ENCODE data around the gene JPH3.
A peak's percentile ranks its signal among the peaks of the same experiment; 100 is the strongest.

Gene JPH3

DNA sequence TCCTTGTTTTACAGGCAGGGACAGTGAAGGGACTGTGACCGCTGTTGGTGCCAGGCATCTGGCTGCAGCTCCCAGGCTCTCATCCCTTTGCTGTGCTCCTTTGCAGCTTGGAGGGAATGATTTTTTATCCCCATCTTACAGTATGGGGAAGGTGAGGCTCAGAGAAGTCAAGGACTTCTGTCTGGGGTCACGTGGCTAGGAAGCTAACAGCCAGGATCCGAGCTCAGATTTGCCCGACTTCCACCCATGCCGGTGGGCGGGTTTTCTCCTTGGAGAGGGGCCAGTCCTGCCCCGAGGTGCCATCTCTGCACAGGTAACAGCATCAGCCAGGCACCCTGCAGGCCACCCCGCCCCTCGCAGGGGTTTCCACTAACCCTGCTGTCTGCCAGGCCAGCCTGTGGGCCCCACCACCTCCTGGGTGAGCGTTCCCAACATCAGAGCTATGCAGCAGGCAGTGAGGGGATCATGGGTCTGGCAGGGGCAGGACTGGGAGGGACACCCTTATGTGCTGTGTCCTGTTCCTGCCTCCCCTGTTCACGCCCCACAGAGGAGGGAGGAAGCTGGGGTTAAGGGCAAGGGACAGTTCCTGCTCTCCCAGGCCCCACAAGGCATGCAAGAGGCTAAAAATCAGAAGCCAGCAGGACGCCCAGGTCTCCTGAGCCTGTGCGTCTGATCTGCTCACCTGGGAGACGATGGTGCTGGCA, 25.4 kb downstream of the JPH3 start:
- DNase-seq = no peak

DNA sequence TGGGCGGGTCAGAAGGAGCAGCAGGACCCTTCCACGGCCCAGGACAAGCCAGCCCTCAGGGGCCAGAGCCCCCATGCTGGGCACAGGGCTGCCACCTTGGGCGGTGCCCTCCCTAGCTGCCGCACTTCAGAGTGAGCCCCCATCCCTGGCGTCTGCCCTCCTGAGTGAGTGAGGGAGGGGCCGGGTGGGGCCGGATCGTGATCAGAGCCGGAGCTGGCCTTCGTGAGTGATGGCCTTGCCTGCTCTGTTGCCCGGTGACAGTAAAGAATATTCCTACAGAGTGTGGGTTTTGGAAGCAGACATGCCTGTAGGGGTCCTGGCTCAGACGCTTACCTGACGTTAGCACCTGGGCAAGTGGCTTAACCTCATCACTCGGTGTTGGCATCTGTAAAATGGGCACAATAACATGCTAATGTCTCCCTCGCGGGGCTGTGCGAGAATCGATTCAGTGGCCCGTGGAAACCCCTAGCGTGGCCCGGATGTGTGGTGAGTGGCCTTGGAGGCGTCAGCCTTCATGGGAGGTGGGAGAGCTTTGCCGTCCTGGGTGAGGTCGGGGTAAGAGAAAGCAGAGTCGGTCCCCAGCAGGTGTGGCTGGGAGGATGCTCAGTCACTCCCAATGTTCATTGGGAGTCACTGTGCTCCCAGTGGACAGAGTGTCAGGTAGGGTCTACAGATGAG, 26.1 kb downstream of the JPH3 start:
- DNase-seq = no peak

DNA sequence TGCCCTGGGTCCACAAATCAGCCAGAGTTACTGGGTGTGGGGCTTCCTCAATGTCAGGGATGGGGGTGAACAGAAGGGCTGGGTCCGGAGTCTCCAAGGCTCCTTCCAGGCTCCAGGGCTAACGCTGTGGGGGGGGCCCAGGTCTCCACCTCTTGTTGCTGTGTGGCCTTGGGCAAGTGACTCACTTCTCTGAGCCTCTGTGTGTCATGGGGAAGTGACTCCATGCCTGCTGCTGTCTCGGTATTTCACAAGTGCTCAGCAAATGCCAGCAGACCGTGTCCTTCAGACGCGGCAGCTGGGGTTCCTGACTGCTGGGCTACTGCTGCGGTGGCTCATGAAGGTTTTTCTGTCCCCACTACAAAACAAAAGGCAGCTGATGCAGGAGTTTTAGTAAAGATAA, 26.6 kb downstream of the JPH3 start:
- DNase-seq = peak; percentile 94

DNA sequence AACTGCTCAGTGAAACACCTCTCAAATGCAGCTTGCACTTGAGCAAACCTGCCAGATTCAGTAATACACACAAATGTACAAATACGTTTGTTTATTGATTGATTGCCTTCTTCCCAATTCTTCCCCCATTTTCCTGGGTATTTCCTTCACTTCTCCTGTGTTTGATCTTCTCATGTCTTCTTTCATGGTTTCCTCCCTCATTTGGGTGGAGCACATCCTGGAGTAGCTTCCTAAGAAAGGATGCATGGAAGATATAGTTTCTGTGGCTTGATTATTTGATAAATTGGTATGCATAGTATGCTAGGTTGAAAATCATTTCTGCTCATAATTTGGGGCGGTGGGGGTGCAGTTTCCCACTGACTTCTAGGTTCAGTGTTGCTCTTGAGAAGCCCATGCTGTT, 28.8 kb downstream of the JPH3 start:
- no peak for DNase-seq

DNA sequence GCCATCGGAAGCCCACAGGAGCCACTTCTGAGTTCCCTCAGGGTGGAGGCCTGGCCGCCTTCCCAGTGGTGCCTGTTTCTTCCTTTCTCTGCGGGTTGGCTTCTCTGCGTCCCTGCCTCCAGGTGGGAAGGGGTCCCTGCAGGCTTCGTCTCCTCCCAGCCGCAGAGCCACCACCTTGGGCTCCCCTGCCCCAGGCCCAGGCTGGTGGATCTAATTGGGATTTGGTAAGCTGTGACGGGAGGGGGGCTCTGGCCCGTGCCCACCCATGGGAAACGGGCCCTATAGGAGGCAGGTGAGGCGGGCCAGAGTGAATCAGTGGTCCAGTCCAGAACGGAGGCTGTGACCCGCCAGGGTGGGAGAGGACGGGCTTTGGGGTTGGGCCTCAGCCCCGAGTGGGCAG, 32.1 kb downstream of the JPH3 start:
- no peak for DNase-seq

DNA sequence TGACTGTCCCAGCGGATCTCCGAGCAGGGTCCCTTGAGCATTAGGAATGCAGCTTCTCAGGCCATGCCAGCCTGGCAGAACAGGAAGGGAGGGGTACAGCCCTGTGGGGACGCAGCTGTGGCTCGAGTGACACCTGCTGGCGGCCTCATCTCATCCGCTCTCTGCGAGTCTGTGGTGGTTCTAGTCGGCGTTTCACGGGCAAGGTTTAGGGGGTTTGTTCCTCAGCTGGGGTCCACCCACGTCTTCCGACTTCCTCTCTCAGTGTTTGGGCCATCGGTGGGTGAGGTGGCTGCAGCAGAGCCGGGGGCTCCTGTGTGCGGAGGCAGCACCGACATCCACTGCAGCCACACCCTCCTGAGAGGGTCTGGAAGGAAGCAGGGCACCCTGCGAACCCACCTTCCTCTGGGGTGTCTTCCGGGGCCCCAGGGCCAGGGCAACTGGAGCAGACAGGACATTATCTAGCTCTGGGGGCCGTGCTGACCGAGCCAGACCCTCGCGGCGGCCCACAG, 33.3 kb downstream of the JPH3 start:
- peak; percentile 61 for DNase-seq

DNA sequence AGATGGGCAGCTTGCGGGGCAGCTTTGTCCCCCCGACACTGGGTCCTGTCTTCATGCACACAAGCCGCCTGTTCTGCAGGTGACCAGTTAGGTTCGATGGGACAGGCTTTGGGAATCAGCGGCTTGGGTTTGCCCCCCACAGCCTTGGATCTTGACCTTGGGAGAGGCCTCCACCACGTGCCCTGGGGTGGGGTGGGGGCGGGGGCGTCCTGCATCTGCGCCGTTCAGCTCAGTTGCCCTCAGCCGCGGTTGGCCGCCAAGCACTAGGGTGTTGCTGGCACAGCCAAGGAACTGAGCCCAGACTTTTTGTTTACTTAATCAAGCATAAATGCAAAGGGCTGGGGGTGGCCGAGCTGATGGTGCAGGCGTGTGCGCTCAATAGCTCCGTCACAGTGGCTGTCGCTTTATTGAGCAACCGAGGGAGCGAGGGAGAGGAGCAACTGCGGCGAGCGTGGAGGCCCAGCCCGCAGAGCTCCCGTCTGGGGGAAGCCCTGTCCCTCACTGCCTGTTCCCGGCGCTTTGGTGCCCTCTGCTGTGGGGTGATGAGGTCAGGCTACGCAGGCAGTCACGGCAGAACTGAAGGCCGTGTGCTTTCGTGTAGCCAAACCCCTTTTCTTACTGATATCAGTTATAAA, 33.9 kb downstream of the JPH3 start:
- DNase-seq = peak; percentile 93

DNA sequence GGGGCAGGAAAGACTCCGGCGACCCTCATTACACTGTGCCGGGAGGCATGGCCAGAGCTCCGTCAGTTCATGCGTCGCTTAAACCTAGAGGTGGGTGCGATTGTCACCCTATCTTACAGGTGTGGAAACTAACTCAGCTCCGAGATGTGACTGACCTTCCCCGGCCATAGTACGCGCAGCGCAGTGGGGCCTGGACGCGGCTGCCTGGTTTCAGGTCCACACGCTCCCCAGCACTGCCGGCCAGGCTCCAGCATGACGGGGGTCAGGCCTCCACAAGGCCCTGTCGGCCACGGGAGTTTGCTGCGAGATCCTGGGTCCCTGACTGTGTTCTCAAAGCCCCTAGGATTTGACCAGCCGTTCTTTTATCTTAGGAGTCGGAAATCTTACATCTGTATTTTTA, 34.4 kb downstream of the JPH3 start:
- DNase-seq = no peak

DNA sequence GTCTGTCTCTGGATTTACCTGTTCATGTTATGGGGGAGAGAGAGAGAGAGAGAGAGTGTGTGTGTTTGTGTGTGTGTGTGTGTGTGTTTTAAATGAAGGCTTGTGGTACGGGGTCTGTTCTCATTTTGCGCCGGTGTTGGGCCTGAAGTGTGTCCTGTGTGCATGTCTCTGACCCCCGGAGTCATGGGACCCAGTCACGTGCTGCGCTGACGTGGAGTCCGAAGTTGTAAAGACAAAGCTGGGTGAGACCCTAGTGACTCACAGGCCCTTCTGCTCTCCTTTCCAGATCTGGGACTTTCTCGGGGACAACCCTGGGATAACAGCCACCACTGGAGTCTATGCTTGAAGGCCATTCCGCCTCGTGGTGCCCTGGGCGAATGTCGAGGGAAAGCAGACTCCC, 35.0 kb downstream of the JPH3 start:
- DNase-seq = no peak

DNA sequence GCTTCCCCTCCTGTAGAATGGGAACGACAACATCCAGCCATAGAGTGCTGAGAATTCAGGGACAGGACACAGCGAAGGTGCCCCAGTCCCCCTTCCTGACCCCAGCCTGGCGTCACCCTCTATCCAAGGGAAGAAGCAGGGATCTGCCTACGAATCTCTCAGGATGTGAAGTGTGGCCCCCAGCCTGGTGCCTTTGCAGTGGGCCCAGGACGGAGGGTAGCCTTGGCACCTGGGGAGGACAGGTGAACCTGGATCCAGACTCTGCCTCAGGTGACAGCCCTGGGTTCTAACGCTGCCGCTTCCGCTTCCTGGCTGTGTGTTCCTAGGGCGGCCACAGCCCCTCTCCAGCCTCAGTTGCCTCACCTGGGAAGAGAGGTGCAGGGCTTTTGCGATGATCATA, 36.4 kb downstream of the JPH3 start:
- no peak for DNase-seq

DNA sequence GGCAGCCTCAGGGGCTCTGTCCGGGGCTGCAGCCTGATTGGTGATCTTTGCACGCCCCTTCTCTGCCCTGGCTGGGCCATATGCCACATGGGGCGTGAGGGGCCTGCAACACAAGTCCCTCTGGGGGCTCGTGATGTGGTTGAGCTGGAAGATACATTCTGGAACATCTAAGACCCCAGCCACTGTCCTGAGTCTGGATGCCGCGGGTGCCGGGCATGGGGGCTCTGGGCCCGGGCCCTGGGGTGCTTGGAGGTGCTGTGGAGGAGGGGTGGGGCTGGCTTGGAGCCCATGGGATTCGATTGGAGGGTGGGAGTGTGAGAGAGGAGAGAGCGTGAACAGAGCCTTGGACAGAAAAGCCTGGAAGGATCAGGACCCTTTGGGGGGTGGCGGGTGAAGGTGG, 39.4 kb downstream of the JPH3 start:
- DNase-seq = no peak

DNA sequence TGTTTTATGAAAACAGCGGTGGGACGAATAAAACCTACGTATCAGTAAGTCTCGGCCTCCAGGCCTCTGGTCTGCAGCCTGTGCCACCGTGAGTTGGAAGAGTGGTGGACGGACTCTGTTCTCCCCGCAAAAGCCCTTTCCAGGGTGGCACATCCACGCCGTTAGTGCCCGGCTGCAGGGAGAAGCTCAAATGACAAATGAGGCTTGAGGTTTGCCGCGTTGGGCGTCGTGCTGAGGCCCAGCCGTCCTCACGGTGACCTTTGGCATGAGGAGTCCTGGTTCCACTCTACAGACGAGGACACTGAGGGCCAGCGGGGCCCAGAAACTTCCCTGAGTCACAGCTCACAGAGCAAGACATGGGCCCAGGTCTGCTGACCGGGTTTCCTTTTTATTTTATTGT, 40.2 kb downstream of the JPH3 start:
- no peak for DNase-seq

DNA sequence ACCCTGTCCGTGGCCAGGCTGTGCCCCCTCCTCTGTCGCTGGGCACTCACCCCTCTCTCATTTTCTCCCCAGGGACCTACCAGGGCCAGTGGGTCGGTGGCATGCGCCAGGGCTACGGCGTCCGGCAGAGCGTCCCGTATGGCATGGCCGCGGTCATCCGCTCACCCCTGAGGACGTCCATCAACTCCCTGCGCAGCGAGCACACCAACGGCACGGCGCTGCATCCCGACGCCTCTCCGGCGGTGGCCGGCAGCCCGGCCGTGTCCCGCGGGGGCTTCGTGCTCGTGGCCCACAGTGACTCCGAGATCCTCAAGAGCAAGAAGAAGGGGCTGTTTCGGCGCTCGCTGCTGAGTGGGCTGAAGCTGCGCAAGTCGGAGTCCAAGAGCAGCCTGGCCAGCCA, 41.9 kb downstream of the JPH3 start:
- no peak for DNase-seq

DNA sequence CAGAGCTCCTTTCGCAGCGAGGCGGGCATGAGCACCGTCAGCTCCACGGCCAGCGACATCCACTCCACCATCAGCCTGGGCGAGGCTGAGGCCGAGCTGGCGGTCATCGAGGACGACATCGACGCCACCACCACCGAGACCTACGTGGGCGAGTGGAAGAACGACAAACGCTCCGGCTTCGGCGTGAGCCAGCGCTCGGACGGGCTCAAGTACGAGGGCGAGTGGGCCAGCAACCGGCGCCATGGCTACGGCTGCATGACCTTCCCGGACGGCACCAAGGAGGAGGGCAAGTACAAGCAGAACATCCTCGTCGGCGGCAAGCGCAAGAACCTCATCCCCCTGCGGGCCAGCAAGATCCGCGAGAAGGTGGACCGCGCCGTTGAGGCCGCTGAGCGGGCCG, 42.3 kb downstream of the JPH3 start:
- DNase-seq = no peak

DNA sequence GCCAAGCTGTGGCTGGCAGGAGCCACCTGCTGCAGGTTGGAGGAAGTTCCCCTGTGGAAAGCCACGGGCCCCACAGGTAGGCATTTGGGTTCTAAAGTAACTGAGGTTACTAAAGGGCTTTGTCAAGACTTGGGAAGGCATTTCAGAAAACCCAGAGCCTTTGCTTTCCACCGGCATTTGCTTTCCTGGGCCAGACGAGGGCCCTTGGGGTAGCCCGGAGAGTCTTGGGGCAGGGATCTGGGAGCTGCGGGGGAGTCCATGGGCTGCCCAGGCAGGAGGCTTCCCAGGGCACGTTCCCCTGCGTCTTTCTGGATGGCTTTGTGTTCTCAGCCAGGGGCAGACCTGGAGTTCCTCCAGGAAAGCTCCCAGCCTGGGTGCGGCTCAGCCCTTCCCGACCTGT, 43.5 kb downstream of the JPH3 start:
- no peak for DNase-seq

DNA sequence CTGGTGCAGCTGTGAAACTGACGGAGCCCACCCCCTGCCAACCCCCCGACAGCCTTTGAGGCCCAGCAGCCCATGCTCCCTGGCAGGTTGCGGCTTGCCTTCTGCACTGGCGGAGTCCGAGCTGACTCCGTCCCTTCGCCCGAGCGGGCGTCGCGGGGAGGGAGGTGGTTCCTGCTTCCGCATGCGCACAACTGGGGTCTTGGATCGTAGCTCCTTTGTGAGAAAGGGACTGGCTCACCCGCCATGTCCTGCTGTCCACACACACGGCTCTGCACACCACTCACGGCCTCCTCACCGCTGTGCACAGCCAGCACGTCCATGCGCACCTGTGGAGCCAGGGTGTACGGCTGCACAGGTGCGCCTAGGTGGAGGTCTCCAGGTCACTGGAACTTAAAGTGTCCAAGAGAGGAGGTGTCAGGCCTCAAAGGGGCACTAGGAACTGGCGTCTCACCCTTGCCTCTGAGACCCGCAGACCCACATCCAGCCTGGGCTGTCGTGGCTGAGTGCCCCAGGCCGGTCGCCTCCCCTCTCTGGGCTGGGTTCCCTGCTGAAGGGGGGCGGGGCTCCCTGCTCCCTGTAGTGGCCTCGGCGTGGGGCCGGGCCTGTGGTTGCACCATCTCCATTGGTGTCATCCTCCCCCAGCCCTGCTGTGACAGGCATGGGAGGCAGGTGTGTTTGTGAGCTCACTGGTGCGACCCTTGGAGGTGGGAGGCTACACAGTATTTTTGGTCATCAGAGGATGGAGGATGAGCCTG, 45.3 kb downstream of the JPH3 start:
- peak; percentile 14 for DNase-seq

DNA sequence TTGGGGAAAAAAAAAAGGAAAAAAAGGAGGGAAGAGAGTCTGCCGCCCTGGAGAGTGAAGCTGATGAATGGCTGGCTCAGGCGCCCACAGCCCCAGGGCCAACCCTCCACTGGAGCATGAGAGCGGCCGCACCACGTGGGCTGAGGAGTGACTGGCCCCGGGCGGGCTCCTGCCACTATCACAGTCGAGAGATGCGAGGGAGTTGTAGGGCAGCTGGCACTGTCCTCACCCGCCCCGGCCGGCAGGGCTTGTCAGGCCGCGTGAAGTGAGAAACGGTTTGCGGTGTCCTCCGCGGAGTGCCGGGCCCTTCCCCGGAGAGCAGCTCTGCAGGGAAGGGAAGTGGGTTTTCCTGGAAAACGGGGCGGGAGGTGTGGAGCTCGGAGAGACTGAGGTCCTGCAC, 45.9 kb downstream of the JPH3 start:
- peak; percentile 49 for DNase-seq

DNA sequence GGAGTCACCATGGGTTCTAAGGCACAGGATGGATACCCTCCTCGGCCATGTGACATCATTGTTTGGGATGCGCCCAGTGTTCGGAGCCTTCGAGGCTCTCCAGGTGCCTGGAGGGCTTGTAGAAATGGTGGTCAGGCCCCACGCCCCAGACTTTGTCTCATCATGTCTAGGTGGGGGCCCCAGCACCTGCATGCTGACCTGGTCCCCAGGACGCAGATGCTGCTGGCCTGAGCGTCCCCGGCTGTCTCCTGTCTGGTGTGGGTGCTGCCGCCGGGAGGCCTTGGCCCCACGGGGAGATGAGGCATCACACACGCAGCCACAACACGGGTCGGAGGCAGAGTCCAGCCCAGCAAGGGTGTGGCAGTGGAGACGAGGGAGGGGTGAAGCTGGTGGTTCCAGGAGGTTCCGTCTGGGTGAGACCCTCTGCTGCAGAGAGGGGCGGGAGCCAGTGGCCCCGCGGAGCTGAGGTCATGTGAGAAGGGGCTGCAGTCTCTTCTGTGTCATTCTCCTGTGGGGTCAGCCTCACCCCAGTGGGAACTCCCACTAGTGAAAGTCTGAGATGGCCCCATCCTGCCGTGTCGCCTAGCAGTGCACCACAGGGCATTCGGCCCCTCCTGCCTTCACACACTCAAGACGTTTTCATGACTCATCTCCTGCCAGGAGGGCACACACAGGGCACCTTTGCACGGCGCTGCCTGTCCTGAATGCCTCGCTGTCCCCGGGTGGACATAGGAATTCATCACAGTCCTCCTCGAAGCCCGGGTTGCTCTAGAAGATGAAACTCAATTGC, 46.6 kb downstream of the JPH3 start:
- DNase-seq = no peak

DNA sequence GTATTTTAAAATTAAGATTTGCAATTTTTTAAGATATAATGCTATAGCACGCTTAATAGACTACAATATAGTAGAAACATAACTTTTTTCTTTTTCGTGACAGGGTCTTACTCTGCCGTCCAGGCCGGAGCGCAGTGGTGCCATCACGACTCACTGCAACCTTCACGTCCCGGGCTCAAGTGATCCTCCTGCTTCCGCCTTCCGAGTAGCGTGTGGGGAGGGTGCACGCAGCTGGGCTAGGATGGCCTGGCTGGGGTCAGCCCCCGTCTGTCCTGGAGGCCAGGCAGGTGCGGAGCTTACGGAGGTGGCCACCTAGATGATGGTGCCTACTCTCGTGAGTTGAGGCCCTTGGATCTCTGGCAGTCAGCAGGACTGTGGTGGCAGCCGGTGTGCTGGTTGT, 50.1 kb downstream of the JPH3 start:
- no peak for DNase-seq

DNA sequence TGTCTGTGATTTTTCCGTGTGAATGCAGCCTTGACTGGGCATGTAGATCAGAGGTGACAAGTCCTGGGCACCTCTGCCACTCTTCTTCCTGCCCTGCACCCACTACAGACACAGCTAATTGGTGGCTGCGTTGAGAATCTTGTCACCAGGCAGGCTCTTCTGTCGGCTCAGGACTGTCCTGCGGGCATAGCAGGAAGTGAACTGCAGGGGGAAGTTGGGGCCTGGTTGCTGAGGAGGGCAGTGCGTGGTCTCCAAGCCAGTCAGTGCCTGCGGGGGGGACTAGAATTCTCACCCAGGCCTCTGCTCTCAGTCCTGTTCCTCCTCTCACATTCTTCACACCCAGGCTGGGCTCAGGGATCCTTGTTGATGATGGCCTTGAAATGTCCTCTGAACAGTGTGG, 50.5 kb downstream of the JPH3 start:
- peak; percentile 21 for DNase-seq

DNA sequence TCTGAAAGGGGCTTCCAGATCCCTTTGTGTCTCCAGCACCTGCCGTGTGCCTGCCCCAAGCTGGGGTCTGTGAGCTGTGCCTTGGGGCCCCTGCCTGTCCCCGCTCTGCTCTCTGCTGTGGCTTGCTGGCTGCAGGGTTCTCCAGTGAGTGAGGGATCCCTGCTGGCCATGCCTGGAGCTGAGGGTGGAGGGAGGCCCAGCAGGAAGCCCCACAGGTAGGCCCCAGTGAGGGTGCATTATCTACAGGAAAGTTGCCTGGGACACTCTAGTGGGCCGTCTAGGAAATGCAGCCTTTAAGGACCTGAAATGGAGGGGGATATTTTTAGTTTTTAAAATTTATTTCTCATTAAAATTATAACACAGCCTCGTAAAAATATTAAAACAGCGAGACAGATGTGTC, 50.9 kb downstream of the JPH3 start:
- DNase-seq = peak; percentile 6

DNA sequence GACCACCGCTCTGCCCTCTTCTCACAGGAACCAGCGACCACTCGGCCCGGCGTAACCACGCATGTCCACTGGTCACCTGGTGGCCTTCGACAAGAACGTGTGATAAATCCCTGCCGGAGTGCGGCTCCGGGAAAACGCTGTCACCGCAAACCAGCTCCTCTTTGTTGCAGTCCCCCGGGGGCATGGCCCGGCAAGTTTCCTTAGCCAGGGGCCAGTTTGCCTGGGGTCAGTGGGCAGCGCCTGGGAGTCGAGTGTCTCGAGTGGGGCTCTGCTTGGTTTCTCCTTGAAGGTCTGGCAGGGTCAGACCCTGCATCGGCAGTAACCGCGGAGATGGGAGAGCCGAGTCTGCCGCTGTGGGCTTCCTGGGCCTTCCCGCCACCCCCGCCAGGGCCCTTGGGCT, 52.5 kb downstream of the JPH3 start:
- DNase-seq = no peak

DNA sequence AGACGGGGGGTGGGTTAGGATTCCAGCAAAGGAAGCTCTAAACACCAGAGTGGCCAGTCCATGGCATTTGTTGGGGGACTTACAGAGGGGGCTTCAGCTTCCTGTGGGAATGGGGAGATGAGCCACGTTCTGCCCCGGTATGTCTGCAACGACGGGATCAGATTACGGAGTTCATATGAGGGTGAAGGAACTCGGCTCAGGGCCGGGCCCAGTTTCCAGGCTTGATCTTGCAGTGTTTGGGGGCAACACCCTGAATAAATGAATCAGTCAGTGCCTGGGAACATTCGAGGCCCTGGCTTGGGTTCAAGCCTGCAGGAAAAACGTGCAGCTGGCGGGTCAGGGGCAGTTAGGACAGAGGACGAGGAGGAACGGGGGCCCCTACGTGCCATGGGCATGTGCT, 54.0 kb downstream of the JPH3 start:
- DNase-seq = no peak

Measured in MV-4-11 (cell line).